SH-SY5Y (cell line): ENCODE measurements around the gene NUF2.

ENCODE experiments used
- GATA2 ChIP-seq: IDR thresholded peaks from 2 replicates; pipeline ENCODE4 v1.6.1; 2011; ENCODE audit warnings: mild to moderate bottlenecking, low read depth, low read length
- GATA3 ChIP-seq: IDR thresholded peaks from 2 replicates; pipeline ENCODE4 v1.6.1; 2011; ENCODE audit warnings: low read depth, mild to moderate bottlenecking, low read length, moderate library complexity

NUF2 gene

GRCh38 chr1:163315773-163316374, 5.9 kb upstream of the NUF2 start:
- no peak for TF ChIP-seq GATA3
- TF ChIP-seq GATA2, result no peak

GRCh38 chr1:163320891-163321290, 863 bp upstream of the NUF2 start:
- TF ChIP-seq GATA3 (no peak), GATA2 (no peak)

DNA sequence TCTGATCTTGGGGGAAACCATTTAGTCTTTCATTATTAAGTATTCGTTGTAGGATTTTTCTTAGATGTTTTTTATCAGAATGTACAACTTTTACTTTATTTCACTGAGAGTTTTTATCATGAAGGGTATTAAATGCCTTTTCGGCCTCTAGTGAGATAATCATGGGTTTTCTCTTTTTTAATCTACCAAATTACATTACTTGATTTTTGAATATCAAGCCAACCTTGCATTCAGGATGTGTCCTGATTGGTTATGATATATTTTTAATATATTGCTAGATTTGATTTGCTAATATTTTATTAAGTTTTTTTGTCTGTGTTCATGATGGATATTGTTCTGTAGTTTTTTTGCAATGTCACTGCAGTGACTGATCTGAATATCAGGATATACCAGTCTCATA, 9.4 kb downstream of the NUF2 start:
- TF ChIP-seq GATA2 (no peak), GATA3 (no peak)

GRCh38 chr1:163335216-163335615, 13.5 kb downstream of the NUF2 start:
- TF ChIP-seq GATA2 (no peak), GATA3 (no peak)

DNA sequence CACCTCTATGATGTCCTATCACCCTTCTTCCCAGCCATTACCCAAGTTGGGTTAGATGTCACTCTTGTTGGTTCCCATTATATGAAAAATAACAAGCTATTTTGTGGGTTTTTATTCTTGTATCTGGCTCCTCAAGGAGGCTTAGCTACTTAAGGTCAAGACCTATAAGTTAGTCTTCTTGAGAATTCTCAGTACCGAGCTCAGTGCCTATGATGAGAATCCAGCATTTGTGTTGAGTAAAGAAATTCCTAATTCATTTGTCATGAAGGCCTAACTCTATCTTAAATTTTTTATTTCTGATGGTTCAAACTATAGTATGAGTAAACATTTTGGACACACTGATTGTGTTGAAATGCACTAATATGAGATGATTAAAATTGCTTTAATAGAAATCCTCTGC, 15.9 kb downstream of the NUF2 start:
- TF ChIP-seq GATA3 (no peak), GATA2 (no peak)

DNA sequence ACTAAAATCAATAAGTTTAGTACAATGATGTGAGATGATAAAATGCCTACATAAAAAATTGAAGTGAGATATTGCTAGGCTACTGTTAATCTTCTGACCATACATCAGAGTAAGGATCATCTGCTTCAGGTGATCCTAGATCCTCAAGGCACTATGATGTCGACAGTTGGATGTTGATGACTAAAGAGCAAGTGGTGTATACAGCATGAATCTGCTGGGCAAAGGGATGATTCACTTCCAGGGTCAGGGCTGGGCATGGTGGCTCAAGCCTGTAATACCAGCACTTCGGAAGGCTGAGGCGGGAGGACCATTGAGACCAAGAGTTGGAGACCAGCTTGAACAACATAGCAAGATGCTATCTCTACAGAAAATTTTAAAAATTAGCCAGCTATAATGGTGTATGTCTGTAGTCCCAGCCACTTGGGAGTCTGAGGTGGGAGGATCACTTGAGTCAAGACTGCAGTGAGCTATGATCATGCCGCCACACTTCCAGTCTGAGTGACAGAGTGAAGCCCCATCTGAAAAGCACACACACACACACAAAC, 24.6 kb downstream of the NUF2 start:
- TF ChIP-seq GATA3 (no peak), GATA2 (no peak)

- TF ChIP-seq GATA2 (no peak), GATA3 (no peak)
Observed at GRCh38 chr1:163347106-163347505, 25.4 kb downstream of the NUF2 start.

GRCh38 chr1:163351912-163352311, 30.2 kb downstream of the NUF2 start:
- TF ChIP-seq GATA2 (no peak), GATA3 (no peak)

DNA sequence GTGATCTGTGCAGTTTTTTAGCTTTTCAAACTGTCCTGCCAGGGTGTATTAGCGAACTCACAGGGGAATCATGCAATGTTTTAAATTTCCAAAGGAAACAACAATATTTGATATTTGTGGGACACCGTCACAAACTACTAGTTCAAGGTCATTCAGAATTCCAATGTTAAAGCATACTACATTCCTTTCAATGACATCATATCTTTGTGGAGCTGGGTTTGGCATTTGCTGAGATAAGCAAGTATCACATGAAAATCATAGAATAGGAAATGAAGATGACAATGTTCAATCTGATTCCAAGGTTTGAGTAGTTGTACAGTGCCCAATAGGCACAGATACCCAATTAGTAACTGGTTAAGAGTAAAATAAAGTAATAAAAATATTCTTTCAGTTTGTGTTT, 35.6 kb downstream of the NUF2 start:
- no peak for TF ChIP-seq GATA3
- no peak for TF ChIP-seq GATA2

GRCh38 chr1:163361123-163361934, 39.6 kb downstream of the NUF2 start:
- TF ChIP-seq GATA3 (no peak), GATA2 (no peak)

GRCh38 chr1:163365186-163365585, 43.4 kb downstream of the NUF2 start:
- no peak for TF ChIP-seq GATA2
- TF ChIP-seq GATA3, result no peak

DNA sequence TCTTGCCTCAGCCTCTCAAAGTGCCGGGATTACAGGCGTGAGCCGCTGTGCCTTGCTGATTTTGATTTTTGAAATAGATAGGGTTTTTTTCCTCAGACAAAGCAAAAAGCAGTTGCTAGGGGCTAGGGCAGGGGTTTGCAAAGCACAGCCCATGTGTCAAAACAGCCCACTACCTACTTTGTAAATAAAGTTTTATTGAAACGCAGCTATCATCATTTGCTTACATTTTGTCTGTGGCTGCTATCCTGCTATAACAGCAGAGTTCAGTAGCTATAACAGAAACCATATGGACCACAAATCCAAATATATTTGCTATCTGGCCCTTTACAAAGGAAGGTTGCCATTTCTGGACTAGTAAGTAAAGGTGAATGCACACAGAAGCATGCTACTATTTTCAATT, 44.8 kb downstream of the NUF2 start:
- TF ChIP-seq GATA3 (no peak), GATA2 (no peak)

GRCh38 chr1:163367721-163368120, 46.0 kb downstream of the NUF2 start:
- peak; percentile 41; the same call in 1 of the 2 replicates for TF ChIP-seq GATA3
- TF ChIP-seq GATA2, result no peak

DNA sequence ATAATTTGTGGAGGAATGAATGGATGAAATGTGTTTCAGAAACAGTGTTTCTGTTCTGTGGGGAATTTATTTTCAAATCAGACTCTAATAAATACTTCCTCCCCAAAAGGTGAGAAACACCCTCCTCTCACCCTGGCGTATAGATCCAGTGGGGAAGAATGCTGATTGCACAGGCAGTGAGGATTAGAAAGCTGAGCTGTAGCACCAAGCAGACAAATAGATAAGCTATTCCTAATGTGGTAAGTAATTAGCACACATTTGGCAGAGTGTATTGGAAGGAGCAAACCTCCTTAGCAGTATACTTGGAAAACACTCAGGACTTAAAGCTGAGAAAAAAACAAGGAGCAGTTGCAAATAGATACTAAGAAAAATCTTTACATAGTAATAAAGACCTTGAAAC, 50.8 kb downstream of the NUF2 start:
- TF ChIP-seq GATA3, result no peak
- no peak for TF ChIP-seq GATA2

DNA sequence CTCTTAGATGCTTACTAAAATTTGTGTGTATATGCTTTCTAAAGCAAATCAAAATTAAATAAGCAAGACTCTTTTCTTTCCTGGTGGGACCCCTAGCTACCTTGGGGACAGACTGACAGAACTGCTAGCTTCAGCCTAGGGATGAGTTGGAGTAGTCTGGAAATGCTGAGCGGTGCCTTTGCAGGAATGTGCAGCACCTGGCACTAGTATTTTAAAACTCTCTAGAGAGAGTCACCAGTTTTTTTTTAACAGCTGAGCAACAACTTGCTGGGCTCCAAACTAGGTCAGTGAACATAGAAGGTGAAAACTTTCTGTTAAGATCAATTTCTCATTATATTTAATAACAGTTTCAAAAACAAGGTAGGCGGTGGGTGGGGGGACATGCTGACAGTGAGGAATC, 56.8 kb downstream of the NUF2 start:
- TF ChIP-seq GATA3 (no peak), GATA2 (no peak)
